Measurements from ENCODE around the gene ADGRB2.
A peak's percentile ranks its signal among the peaks of the same experiment; 100 is the strongest.

DNA sequence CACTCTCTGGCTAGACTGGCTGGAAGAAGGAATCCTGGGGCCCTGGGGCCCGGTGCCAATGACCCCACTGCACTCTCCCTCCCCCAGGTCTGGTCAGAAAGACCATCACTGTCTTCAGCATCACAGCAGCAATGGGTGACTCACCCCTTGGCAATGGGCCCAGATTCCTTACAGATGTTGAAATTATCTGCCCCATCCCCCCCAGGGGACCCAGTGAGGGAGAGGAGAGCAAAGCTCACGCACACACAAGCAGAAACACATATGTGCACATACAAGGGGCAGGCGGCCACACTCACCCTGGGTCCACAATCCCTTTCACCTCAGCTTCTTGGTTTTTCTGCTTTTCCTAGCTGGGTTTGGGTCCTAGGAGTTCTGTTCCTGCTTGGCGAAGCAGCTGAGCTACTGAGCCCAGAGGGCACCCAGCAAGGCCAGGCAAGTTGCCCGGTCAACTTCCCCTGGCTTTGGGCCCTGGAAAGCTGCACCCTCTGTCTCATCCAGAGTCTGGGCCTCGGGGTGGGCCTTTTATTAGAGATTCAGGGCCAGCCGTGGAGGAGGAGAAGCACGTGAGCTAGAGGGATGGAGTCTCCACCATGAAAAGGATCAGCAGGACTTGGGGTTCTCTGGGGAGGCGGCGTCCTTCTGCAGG, 62.9 kb downstream of the ADGRB2 start:
- TF ChIP-seq, protein P1, sequence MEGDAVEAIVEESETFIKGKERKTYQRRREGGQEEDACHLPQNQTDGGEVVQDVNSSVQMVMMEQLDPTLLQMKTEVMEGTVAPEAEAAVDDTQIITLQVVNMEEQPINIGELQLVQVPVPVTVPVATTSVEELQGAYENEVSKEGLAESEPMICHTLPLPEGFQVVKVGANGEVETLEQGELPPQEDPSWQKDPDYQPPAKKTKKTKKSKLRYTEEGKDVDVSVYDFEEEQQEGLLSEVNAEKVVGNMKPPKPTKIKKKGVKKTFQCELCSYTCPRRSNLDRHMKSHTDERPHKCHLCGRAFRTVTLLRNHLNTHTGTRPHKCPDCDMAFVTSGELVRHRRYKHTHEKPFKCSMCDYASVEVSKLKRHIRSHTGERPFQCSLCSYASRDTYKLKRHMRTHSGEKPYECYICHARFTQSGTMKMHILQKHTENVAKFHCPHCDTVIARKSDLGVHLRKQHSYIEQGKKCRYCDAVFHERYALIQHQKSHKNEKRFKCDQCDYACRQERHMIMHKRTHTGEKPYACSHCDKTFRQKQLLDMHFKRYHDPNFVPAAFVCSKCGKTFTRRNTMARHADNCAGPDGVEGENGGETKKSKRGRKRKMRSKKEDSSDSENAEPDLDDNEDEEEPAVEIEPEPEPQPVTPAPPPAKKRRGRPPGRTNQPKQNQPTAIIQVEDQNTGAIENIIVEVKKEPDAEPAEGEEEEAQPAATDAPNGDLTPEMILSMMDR (IDR thresholded peaks at IDR 0.05), result no peak
- TF ChIP-seq POLR2AphosphoS5 (IDR thresholded peaks at IDR 0.05) (peak; percentile 70 to 86 (median 84)), POLR2A (IDR thresholded peaks at IDR 0.05) (no peak)

Data from sigmoid colon (tissue), 4 donors.